HepG2 (cell line): ENCODE data around the gene SRGAP3. TPM values are rescaled to one million over a fixed set of nuclear protein-coding genes. Genes with fewer than 3 reads are reported as not detected.
A peak's percentile ranks its signal among the peaks of the same experiment; 100 is the strongest.

Experiments used
- GRHL1 ChIP-seq: sonication (generic); formaldehyde crosslinking; conservative IDR thresholded peaks from 2 replicates; pipeline ENCODE4 v1.8.0; 2022; ENCODE audit warnings: missing genetic modification reagents
- HOXD1 ChIP-seq: sonication (generic); formaldehyde crosslinking; IDR thresholded peaks from 2 replicates; pipeline ENCODE4 v1.5.0; 2020; ENCODE audit warnings: missing genetic modification reagents
- ISL2 ChIP-seq: sonication (generic); formaldehyde crosslinking; IDR thresholded peaks from 2 replicates; pipeline ENCODE4 v1.5.0; 2020; ENCODE audit warnings: missing genetic modification reagents
- KDM1A ChIP-seq: IDR thresholded peaks from 2 replicates; pipeline ENCODE4 v1.6.1; 2016; ENCODE audit warnings: missing compliant biosample characterization
- TRIM24 ChIP-seq: sonication (generic); formaldehyde crosslinking; IDR thresholded peaks from 2 replicates; pipeline ENCODE4 v1.8.0; 2022; ENCODE audit warnings: mild to moderate bottlenecking, missing genetic modification reagents
- ZBTB20 ChIP-seq: sonication (generic); formaldehyde crosslinking; IDR thresholded peaks from 2 replicates; pipeline ENCODE4 v1.8.1; 2023; ENCODE audit warnings: missing genetic modification reagents, low read depth, mild to moderate bottlenecking, borderline replicate concordance
- ZMAT3 ChIP-seq: sonication (generic); formaldehyde crosslinking; conservative IDR thresholded peaks from 2 replicates; pipeline ENCODE4 v1.7.0; 2021; ENCODE audit warnings: missing genetic modification reagents
- ZNF280D ChIP-seq: sonication (generic); formaldehyde crosslinking; IDR thresholded peaks from 2 replicates; pipeline ENCODE4 v1.5.1; 2020; ENCODE audit warnings: mild to moderate bottlenecking, missing genetic modification reagents
- ZNF281 ChIP-seq: sonication (generic); formaldehyde crosslinking; IDR thresholded peaks from 2 replicates; pipeline ENCODE4 v1.4.0; 2020; ENCODE audit warnings: missing genetic modification reagents, borderline replicate concordance
- ZNF609 ChIP-seq: sonication (generic); formaldehyde crosslinking; IDR thresholded peaks from 2 replicates; pipeline ENCODE4 v1.4.0; 2020; ENCODE audit warnings: mild to moderate bottlenecking, missing genetic modification reagents, borderline replicate concordance
- ZNF644 ChIP-seq: IDR thresholded peaks from 2 replicates; pipeline ENCODE4 v1.6.1; 2016; ENCODE audit warnings: low read depth
- ZNF766 ChIP-seq: sonication (generic); formaldehyde crosslinking; IDR thresholded peaks from 2 replicates; pipeline ENCODE4 v1.5.0; 2020; ENCODE audit warnings: missing genetic modification reagents, borderline replicate concordance
- polyA plus RNA-seq, 8 experiments: library from polyadenylated mRNA; depleted of rRNA in 3 of 8; stranded (reverse) in 7 of 8; unstranded in 1 of 8; fragments of >200 nt; fragmentation: Illumina TruSeq in 4 of 8; extraction: Trizol in 4 of 8; gene quantifications; 2 replicates each; pipeline versions ENCODE4 v1.2.1 to v1.2.3, GENCODE V29; 2011 to 2016; ENCODE audit warnings: low read depth in 4 of 8, missing spikeins in 1 of 8, mixed read lengths in 1 of 8; ENCODE audit not compliant: insufficient read depth in 1 of 8
- total RNA-seq, 5 experiments: library from RNA; depleted of rRNA; stranded (reverse); fragments of >200 nt; fragmentation: Illumina TruSeq; extraction: Trizol; gene quantifications; 2 replicates each; pipeline ENCODE4 v1.2.3, GENCODE V29; 2016; ENCODE audit warnings: low read depth in 1 of 5

Gene SRGAP3
- total and polyA plus RNA-seq, 2 of the 13 experiments (the other 11 are each of a cell fraction or from before 2014, with no cell fraction given) = 1.2 to 1.4 TPM

GRCh38 chr3:8963137-8963853 is 286.2 kb downstream of the SRGAP3 start, which contains the start of gene RAD18 (continued):
- no peak for TF ChIP-seq ZNF280D (CRISPR knock-in tag)
- TF ChIP-seq KDM1A (CRISPR knock-in tag) = no peak
- TF ChIP-seq HOXD1 = no peak
- TF ChIP-seq ZNF281 (CRISPR knock-in tag) = no peak
- no peak for TF ChIP-seq TRIM24 (CRISPR knock-in tag)
- 0 out of 2 replicates have a peak, but pooled peaks have one; percentile 41 for TF ChIP-seq ISL2 (CRISPR knock-in tag)
- no peak for TF ChIP-seq GRHL1 (CRISPR knock-in tag)
- TF ChIP-seq ZMAT3 (CRISPR knock-in tag) = no peak
- no peak for TF ChIP-seq ZNF766
- no peak for TF ChIP-seq ZNF644 (CRISPR knock-in tag)
- TF ChIP-seq ZNF609 (CRISPR knock-in tag) = no peak; the same call in 1 of the 2 replicates
- TF ChIP-seq ZBTB20 (CRISPR knock-in tag) = no peak
